RWPE2 (cell line): Measurements from ENCODE around the gene DNA2.
A peak's percentile ranks its signal among the peaks of the same experiment; 100 is the strongest.

ENCODE experiments used
- ATAC-seq: fragments of 200-7000 bp; cut with Tn5 transposase; 3 replicates; pipeline ENCODE4 v1.9.1; 2021; ENCODE audit warnings: low read depth
- DNase-seq: peaks from one replicate; pipeline ENCODE4 v3.0.0-alpha.2; 2020; ENCODE audit warnings: low spot score
- H3K27ac ChIP-seq: fragments of 450-650 bp; 2 replicates; pipeline ENCODE4 v1.5.1; 2017; ENCODE audit warnings: mild to moderate bottlenecking; ENCODE audit not compliant: poor library complexity, severe bottlenecking
- H3K27me3 ChIP-seq: fragments of 250-450 bp; sonication (Bioruptor Pico); 2 replicates; pipeline ENCODE4 v1.5.1; 2021; ENCODE audit warnings: mild to moderate bottlenecking, moderate library complexity; ENCODE audit not compliant: insufficient read depth, poor library complexity, severe bottlenecking
- H3K36me3 ChIP-seq: fragments of 250-450 bp; sonication (Bioruptor Pico); 2 replicates; pipeline ENCODE4 v1.5.1; 2020; ENCODE audit warnings: low read depth, mild to moderate bottlenecking, moderate library complexity
- H3K4me1 ChIP-seq: fragments of 250-450 bp; sonication (Bioruptor Pico); 2 replicates; pipeline ENCODE4 v1.5.1; 2021; ENCODE audit warnings: mild to moderate bottlenecking, moderate library complexity; ENCODE audit not compliant: insufficient read depth, poor library complexity, severe bottlenecking
- H3K4me3 ChIP-seq: fragments of 250-450 bp; sonication (Bioruptor Pico); 2 replicates; pipeline ENCODE4 v1.5.1; 2021; ENCODE audit warnings: mild to moderate bottlenecking, moderate library complexity; ENCODE audit not compliant: severe bottlenecking
- H3K9me3 ChIP-seq: fragments of 250-450 bp; sonication (Bioruptor Pico); 2 replicates; pipeline ENCODE4 v1.5.1; 2021; ENCODE audit warnings: mild to moderate bottlenecking, moderate library complexity; ENCODE audit not compliant: severe bottlenecking
- TF ChIP-seq, protein P1 (sequence below): fragments of 450-650 bp; IDR thresholded peaks from one replicate; pipeline ENCODE4 v1.5.1; 2017; ENCODE audit warnings: mild to moderate bottlenecking, moderate library complexity; ENCODE audit not compliant: poor library complexity, severe bottlenecking

Gene DNA2

DNA sequence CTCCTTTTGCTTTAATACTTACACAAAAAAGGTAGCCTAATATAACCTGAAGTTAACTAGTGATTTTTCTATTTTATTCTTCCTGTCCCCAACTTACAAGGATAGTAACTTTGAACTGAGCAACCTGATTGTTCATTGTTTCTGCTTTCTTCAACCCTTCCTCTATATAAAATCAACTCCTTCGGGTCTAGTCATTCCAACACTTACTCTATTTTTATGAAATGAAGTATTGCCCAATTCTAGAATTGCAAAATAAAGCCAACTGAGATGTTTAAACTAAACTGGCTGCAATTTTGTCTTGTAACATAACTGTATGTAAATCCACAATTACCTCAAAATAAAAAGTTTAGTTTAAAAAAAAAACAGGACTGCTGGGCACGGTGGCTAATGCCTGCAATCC is 20.3 kb upstream of the DNA2 start:
- ATAC-seq (no peak), DNase-seq (no peak)
- Histone ChIP-seq H3K27ac (no peak overlapping the region), H3K36me3 (peaks cover 43% of the 10 kb centered on the region), H3K4me1 (no peaks in the 10 kb centered on the region), H3K27me3 (no peaks in the 10 kb centered on the region), H3K4me3 (no peak overlapping the region), H3K9me3 (no peaks in the 10 kb centered on the region)
- TF ChIP-seq, protein P1, sequence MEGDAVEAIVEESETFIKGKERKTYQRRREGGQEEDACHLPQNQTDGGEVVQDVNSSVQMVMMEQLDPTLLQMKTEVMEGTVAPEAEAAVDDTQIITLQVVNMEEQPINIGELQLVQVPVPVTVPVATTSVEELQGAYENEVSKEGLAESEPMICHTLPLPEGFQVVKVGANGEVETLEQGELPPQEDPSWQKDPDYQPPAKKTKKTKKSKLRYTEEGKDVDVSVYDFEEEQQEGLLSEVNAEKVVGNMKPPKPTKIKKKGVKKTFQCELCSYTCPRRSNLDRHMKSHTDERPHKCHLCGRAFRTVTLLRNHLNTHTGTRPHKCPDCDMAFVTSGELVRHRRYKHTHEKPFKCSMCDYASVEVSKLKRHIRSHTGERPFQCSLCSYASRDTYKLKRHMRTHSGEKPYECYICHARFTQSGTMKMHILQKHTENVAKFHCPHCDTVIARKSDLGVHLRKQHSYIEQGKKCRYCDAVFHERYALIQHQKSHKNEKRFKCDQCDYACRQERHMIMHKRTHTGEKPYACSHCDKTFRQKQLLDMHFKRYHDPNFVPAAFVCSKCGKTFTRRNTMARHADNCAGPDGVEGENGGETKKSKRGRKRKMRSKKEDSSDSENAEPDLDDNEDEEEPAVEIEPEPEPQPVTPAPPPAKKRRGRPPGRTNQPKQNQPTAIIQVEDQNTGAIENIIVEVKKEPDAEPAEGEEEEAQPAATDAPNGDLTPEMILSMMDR: no peak

DNA sequence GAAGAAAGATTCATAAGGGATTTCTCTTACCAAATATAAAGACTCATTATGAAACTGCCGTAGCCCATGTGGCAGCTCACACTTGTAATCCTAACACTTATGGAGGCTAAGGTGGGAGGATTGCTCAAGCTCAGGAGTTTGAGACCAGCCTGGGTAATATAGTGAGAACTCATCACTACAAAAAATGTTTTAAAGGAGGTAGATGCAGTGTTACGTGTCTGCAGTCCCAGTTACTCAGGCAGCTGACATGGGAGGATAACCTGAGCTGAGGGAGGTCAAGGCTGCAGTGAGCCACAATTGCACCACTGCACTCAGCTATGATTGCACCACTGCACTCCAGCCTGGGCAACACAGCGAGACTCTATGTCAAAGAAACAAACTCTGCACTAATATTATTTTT is 18.1 kb upstream of the DNA2 start:
- TF ChIP-seq, protein P1: no peak
- H3K27ac ChIP-seq: no peak overlapping the region

GRCh38 chr10:68474021-68474420 is 2.2 kb upstream of the DNA2 start:
- no peak overlapping the region for H3K27ac ChIP-seq
- ATAC-seq (no peak), DNase-seq (no peak)
- TF ChIP-seq, protein P1: no peak
- H3K4me3 ChIP-seq: no peak overlapping the region
- H3K9me3 ChIP-seq: no peaks in the 10 kb centered on the region
- peaks cover 6% of the 10 kb centered on the region for H3K4me1 ChIP-seq
- no peaks in the 10 kb centered on the region for H3K27me3 ChIP-seq
- H3K36me3 ChIP-seq: peaks cover 15% of the 10 kb centered on the region

More for the DNA sequence above, 18.1 kb upstream of the DNA2 start:
- DNase-seq (no peak), ATAC-seq (no peak)
- no peaks in the 10 kb centered on the region for H3K27me3 ChIP-seq
- H3K4me1 ChIP-seq: no peaks in the 10 kb centered on the region
- H3K4me3 ChIP-seq: no peak overlapping the region
- peaks cover 47% of the 10 kb centered on the region for H3K36me3 ChIP-seq
- no peaks in the 10 kb centered on the region for H3K9me3 ChIP-seq

GRCh38 chr10:68471063-68471585 is 649 bp downstream of the DNA2 start:
- peaks cover 41% of the 10 kb centered on the region for H3K36me3 ChIP-seq
- DNase-seq: no peak
- ATAC-seq: peak; percentile 5; the same call in 1 of the 3 replicates
- no peaks in the 10 kb centered on the region for H3K27me3 ChIP-seq
- TF ChIP-seq, protein P1: no peak
- peaks cover 6% of the 10 kb centered on the region for H3K4me1 ChIP-seq
- peak overlapping the region; percentile 87 for H3K27ac ChIP-seq
- no peaks in the 10 kb centered on the region for H3K9me3 ChIP-seq
- peak overlapping the region; percentile 45 for H3K4me3 ChIP-seq

- Histone ChIP-seq H3K27me3 (no peaks in the 10 kb centered on the region), H3K4me3 (peak overlapping the region; percentile 45), H3K9me3 (no peaks in the 10 kb centered on the region), H3K27ac (peak overlapping the region; percentile 87), H3K4me1 (peaks cover 6% of the 10 kb centered on the region), H3K36me3 (peaks cover 50% of the 10 kb centered on the region)
- ATAC-seq (no peak), DNase-seq (no peak)
- TF ChIP-seq, protein P1: no peak
Measured at GRCh38 chr10:68470300-68470699, 1.5 kb downstream of the DNA2 start.
